Measurements from ENCODE around the gene TOX4.
A peak's percentile ranks its signal among the peaks of the same experiment; 100 is the strongest.

Gene TOX4

GRCh38 chr14:21496453-21496852 lies 19.5 kb downstream of the TOX4 start:
- no peak for DNase-seq
- Histone ChIP-seq H3K4me3 (no peak overlapping the region), H3K4me1 (no peaks in the 10 kb centered on the region), H3K27me3 (no peaks in the 10 kb centered on the region), H3K36me3 (peaks cover 65 to 100% (median 90%) of the 10 kb centered on the region in 3 donors), H3K27ac (no peak overlapping the region), H3K9me3 (no peaks in the 10 kb centered on the region)
- no peak for TF ChIP-seq CTCF (IDR thresholded peaks at IDR 0.05)
- intact Hi-C loops (cut with DNase I; ENCODE audit: low total_unique reads): no loop called here

DNA sequence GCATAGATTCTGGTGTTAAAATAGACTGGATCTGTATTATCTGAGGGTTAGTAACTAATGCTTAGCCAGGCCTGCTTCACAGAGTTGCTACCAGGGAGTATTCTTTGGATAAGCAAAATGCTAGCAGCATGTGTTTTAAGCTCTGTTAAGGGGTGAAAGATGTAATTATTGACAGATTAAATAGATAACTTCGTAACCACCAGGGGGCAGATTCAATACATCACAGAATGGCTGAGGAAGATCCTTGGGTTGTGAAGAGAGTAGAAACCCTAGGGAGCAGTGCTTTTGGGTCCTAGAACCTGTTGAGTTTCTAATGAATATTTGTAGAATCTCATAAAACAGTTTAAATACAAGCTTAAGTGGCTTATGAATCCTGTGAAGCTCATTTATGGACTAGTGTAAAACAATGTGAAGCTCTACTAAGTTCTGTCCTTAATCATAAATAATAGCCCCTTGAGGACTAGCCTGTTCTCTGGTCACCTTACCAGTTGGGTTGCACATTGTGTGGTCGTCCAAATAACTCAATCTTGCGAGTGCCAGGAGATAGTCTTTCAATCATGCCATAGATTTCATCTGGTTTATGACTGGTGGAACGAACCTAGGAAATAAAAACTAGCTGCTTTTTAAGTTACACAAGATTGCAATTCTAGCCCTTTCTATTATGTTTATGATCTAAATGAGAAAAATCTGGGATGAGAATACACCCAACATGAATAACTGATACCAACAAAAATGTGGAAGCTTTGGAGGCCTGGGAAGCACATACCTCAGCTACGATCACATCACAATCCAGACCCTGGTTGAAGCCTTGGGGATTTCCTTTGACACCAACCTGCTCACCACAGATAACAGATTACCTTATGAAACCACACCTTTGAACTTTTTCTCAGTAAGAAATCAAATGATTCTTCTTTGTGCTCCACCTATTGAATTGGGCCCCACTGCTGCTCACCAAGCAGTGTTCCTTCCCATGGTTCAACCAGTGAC lies 21.8 kb downstream of the TOX4 start:
- H3K27me3 ChIP-seq: no peaks in the 10 kb centered on the region

GRCh38 chr14:21501568-21501967 lies 24.6 kb downstream of the TOX4 start:
- intact Hi-C loops (cut with DNase I; ENCODE audit: low total_unique reads): loop anchor here (5.0 kb wide), 1 partner anchor 56 kb away; no protein-coding TSS in a partner anchor
- DNase-seq: no peak
- no peak overlapping the region for H3K27ac ChIP-seq
- H3K4me3 ChIP-seq: no peak overlapping the region
- H3K4me1 ChIP-seq: peaks cover 0 to 6% (median 0%) of the 10 kb centered on the region in 4 donors
- H3K36me3 ChIP-seq: peaks cover 32 to 73% (median 57%) of the 10 kb centered on the region in 3 donors
- TF ChIP-seq CTCF (IDR thresholded peaks at IDR 0.05): no peak
- no peaks in the 10 kb centered on the region for H3K9me3 ChIP-seq
- H3K27me3 ChIP-seq: no peaks in the 10 kb centered on the region

More for the DNA sequence above, 21.8 kb downstream of the TOX4 start:
- Histone ChIP-seq H3K27ac (no peak overlapping the region), H3K4me3 (no peak overlapping the region), H3K4me1 (peaks cover 0 to 6% (median 0%) of the 10 kb centered on the region in 4 donors), H3K36me3 (peaks cover 58 to 100% (median 82%) of the 10 kb centered on the region in 3 donors), H3K9me3 (no peaks in the 10 kb centered on the region)
- no peak for DNase-seq
- peak; percentile 41 to 53 for TF ChIP-seq CTCF (IDR thresholded peaks at IDR 0.05)
- intact Hi-C loops (cut with DNase I; ENCODE audit: low total_unique reads): no loop called here

GRCh38 chr14:21503376-21503775 lies 26.4 kb downstream of the TOX4 start:
- no peak overlapping the region for H3K27ac ChIP-seq

DNA sequence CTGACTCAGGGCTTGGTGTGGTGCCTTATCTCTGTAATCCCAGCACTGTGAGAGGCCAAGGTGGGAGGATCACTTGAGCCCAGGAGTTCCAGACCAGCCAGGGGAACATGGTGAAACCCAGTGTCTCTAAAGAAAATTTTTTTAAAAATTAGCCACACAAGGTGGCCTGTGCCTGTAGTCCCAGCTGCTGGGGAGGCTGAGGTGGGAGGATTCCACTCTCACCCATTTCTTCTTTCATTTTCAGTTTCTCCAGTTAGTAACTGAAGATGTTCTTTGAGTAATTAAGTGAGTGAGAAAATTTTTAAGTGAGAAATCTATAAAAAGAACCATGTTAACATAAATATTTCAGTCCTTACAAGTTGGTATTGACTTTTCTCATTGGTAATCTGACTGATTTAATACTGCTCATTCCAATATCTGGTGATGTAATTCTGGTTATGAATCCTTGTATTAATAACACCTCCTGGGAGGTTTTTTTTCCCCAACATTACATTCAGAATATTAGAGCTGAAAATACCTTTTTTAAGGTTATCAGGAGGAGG lies 28.1 kb downstream of the TOX4 start:
- H3K36me3 ChIP-seq: peaks cover 24 to 60% (median 31%) of the 10 kb centered on the region in 3 donors
- no peak for DNase-seq
- peaks cover 0 to 18% (median 12%) of the 10 kb centered on the region in 4 donors for H3K4me1 ChIP-seq
- no peak for TF ChIP-seq CTCF (IDR thresholded peaks at IDR 0.05)
- intact Hi-C loops (cut with DNase I; ENCODE audit: low total_unique reads): no loop called here
- H3K27me3 ChIP-seq: no peaks in the 10 kb centered on the region
- no peak overlapping the region for H3K4me3 ChIP-seq
- H3K27ac ChIP-seq: no peak overlapping the region
- no peaks in the 10 kb centered on the region for H3K9me3 ChIP-seq

More at GRCh38 chr14:21503376-21503775, 26.4 kb downstream of the TOX4 start:
- intact Hi-C loops (cut with DNase I; ENCODE audit: low total_unique reads): loop anchor here (5.0 kb wide), 1 partner anchor 54 kb away; no protein-coding TSS in a partner anchor
- Histone ChIP-seq H3K9me3 (no peaks in the 10 kb centered on the region), H3K36me3 (peaks cover 30 to 67% (median 47%) of the 10 kb centered on the region in 3 donors), H3K27me3 (no peaks in the 10 kb centered on the region), H3K4me3 (no peak overlapping the region), H3K4me1 (peaks cover 0 to 6% (median 2%) of the 10 kb centered on the region in 4 donors)
- DNase-seq: no peak
- TF ChIP-seq CTCF (IDR thresholded peaks at IDR 0.05): no peak
